DOHH2 (cell line): Measurements from ENCODE around the gene RGS7.

Experiments used
- H3F3A ChIP-seq: fragments of 200-600 bp; sonication (generic), shearing (Covaris generic); 2 replicates; pipeline ENCODE4 v1.6.0; 2016; ENCODE audit warnings: antibody characterized with exemption, mild to moderate bottlenecking; ENCODE audit not compliant: control insufficient read depth, insufficient read depth
- H3K27ac ChIP-seq: fragments of 200-600 bp; sonication (generic); 2 replicates; pipeline ENCODE4 v1.5.1; 2014; ENCODE audit warnings: low read depth, mild to moderate bottlenecking, low read length, moderate library complexity
- H3K27me3 ChIP-seq: fragments of 200-600 bp; sonication (generic); 2 replicates; pipeline ENCODE4 v1.6.1; 2014; ENCODE audit warnings: mild to moderate bottlenecking, low read length, mixed read lengths; ENCODE audit not compliant: control insufficient read depth
- H3K36me3 ChIP-seq: fragments of 200-600 bp; sonication (generic); 2 replicates; pipeline ENCODE4 v1.6.1; 2014; ENCODE audit warnings: mild to moderate bottlenecking, low read length, moderate library complexity, mixed read lengths; ENCODE audit not compliant: control insufficient read depth
- H3K4me1 ChIP-seq: fragments of 200-600 bp; sonication (generic); 2 replicates; pipeline ENCODE4 v1.6.1; 2014; ENCODE audit warnings: mild to moderate bottlenecking, low read length, mixed read lengths; ENCODE audit not compliant: control insufficient read depth
- H3K4me2 ChIP-seq: fragments of 200-600 bp; sonication (generic); 2 replicates; pipeline ENCODE4 v1.6.0; 2014; ENCODE audit warnings: mild to moderate bottlenecking, low read length, moderate library complexity
- H3K4me3 ChIP-seq: fragments of 200-600 bp; sonication (generic); 2 replicates; pipeline ENCODE4 v1.5.1; 2014; ENCODE audit warnings: mild to moderate bottlenecking, low read length, mixed read lengths
- H3K79me2 ChIP-seq: fragments of 200-600 bp; sonication (generic); 2 replicates; pipeline ENCODE4 v1.6.1; 2014; ENCODE audit warnings: mild to moderate bottlenecking, low read length, mixed read lengths; ENCODE audit not compliant: control insufficient read depth
- H3K9me2 ChIP-seq: fragments of 200-600 bp; sonication (generic); replicated peaks from 2 replicates; pipeline ENCODE4 v1.6.1; 2014; ENCODE audit warnings: mild to moderate bottlenecking, low read length, mixed read lengths; ENCODE audit not compliant: control insufficient read depth
- H3K9me3 ChIP-seq: fragments of 200-600 bp; sonication (generic); 2 replicates; pipeline ENCODE4 v1.6.1; 2014; ENCODE audit warnings: antibody characterized with exemption, low read length, mixed read lengths; ENCODE audit not compliant: control insufficient read depth, insufficient read depth
- H4K20me1 ChIP-seq: fragments of 200-600 bp; sonication (generic); 2 replicates; pipeline ENCODE4 v1.6.0; 2014; ENCODE audit warnings: low read depth, mild to moderate bottlenecking, antibody characterized with exemption, low read length, moderate library complexity; ENCODE audit not compliant: control insufficient read depth, insufficient read depth
- EZH2phosphoT487 ChIP-seq: fragments of 200-600 bp; sonication (generic); IDR thresholded peaks from 2 replicates; pipeline ENCODE4 v1.6.1; 2017; ENCODE audit warnings: borderline replicate concordance, mild to moderate bottlenecking, antibody characterized with exemption, low read length, moderate library complexity, mixed read lengths
- TF ChIP-seq, protein P1 (sequence below): fragments of 200-600 bp; sonication (generic); IDR thresholded peaks from one replicate; pipeline ENCODE4 v1.5.1; 2014; ENCODE audit warnings: antibody characterized with exemption, mild to moderate bottlenecking, low read depth, low read length; ENCODE audit not compliant: poor library complexity, severe bottlenecking

Gene RGS7

GRCh38 chr1:241140670-241141069, 216.3 kb downstream of the RGS7 start:
- Histone ChIP-seq H3K27me3 (no peaks in the 10 kb centered on the region), H3K4me1 (no peaks in the 10 kb centered on the region)
- TF ChIP-seq, protein P1, sequence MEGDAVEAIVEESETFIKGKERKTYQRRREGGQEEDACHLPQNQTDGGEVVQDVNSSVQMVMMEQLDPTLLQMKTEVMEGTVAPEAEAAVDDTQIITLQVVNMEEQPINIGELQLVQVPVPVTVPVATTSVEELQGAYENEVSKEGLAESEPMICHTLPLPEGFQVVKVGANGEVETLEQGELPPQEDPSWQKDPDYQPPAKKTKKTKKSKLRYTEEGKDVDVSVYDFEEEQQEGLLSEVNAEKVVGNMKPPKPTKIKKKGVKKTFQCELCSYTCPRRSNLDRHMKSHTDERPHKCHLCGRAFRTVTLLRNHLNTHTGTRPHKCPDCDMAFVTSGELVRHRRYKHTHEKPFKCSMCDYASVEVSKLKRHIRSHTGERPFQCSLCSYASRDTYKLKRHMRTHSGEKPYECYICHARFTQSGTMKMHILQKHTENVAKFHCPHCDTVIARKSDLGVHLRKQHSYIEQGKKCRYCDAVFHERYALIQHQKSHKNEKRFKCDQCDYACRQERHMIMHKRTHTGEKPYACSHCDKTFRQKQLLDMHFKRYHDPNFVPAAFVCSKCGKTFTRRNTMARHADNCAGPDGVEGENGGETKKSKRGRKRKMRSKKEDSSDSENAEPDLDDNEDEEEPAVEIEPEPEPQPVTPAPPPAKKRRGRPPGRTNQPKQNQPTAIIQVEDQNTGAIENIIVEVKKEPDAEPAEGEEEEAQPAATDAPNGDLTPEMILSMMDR, result no peak
- no peak for TF ChIP-seq EZH2phosphoT487

DNA sequence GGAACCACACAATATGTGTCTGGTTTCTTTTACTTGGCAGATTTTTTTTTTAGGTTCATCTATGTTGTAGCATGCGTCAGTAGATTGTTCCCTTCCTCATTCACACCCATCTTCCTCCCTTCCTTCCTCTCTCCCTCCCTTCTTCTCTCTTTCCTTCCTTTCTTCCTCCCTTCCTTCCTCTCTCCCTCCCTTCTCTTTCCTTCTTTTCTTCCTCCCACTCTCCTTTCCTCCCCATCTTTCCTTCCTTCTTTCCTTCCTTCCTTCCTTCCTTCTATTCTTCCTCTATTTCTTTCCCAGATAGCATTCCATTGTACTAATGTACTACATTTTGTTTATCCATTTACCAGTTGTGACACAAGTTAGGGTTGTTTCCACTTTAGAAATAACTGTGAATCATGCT, 218.0 kb downstream of the RGS7 start:
- no peak for TF ChIP-seq EZH2phosphoT487
- TF ChIP-seq, protein P1, result no peak
- no peak overlapping the region for H3K4me3 ChIP-seq
- H3K36me3 ChIP-seq, result no peaks in the 10 kb centered on the region
- no peaks in the 10 kb centered on the region for H3K79me2 ChIP-seq
- no peaks in the 10 kb centered on the region for H4K20me1 ChIP-seq
- no peaks in the 10 kb centered on the region for H3K27me3 ChIP-seq
- no peaks in the 10 kb centered on the region for H3F3A ChIP-seq
- no peak overlapping the region for H3K4me2 ChIP-seq
- no peaks in the 10 kb centered on the region for H3K9me2 ChIP-seq
- no peaks in the 10 kb centered on the region for H3K9me3 ChIP-seq
- no peaks in the 10 kb centered on the region for H3K4me1 ChIP-seq
- H3K27ac ChIP-seq, result no peak overlapping the region

More at GRCh38 chr1:241140670-241141069, 216.3 kb downstream of the RGS7 start:
- no peak overlapping the region for H3K27ac ChIP-seq
- no peaks in the 10 kb centered on the region for H3K9me3 ChIP-seq
- H3K79me2 ChIP-seq, result no peaks in the 10 kb centered on the region
- H3K9me2 ChIP-seq, result no peaks in the 10 kb centered on the region
- no peak overlapping the region for H3K4me2 ChIP-seq
- H4K20me1 ChIP-seq, result no peaks in the 10 kb centered on the region
- H3F3A ChIP-seq, result no peaks in the 10 kb centered on the region
- no peak overlapping the region for H3K4me3 ChIP-seq
- no peaks in the 10 kb centered on the region for H3K36me3 ChIP-seq

DNA sequence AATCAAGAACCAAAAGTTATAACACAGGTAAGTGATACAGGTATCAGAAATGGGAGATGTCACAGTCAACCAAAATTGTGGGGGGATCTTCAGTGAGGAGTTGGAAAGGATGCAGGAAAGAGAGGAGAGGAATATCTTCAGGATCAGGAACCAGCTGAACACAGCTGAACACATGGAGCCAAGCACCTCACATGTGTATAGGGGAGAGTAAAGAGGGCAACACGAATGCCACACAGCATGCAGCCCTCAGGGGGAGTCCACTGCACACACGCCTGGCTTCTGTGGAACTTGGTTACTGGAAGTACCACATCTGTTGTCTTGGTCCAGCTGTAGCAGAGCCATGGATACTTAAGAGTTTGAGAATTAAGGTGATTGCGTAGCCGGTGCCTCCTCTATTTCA, 218.8 kb downstream of the RGS7 start:
- Histone ChIP-seq H3K9me2 (no peaks in the 10 kb centered on the region), H4K20me1 (no peaks in the 10 kb centered on the region), H3K27ac (no peak overlapping the region), H3K4me3 (no peak overlapping the region), H3K36me3 (no peaks in the 10 kb centered on the region), H3K4me1 (no peaks in the 10 kb centered on the region), H3K79me2 (no peaks in the 10 kb centered on the region), H3K9me3 (no peaks in the 10 kb centered on the region), H3K4me2 (no peak overlapping the region), H3K27me3 (no peaks in the 10 kb centered on the region), H3F3A (no peaks in the 10 kb centered on the region)
- TF ChIP-seq, protein P1, result no peak
- TF ChIP-seq EZH2phosphoT487, result no peak

- H3K4me3 ChIP-seq, result no peak overlapping the region
- H3K79me2 ChIP-seq, result no peaks in the 10 kb centered on the region
- no peaks in the 10 kb centered on the region for H3K36me3 ChIP-seq
- H3K9me3 ChIP-seq, result no peaks in the 10 kb centered on the region
- H3K27ac ChIP-seq, result no peak overlapping the region
- no peaks in the 10 kb centered on the region for H3K4me1 ChIP-seq
- H4K20me1 ChIP-seq, result no peaks in the 10 kb centered on the region
- H3F3A ChIP-seq, result no peaks in the 10 kb centered on the region
- no peak overlapping the region for H3K4me2 ChIP-seq
- H3K9me2 ChIP-seq, result no peaks in the 10 kb centered on the region
- no peaks in the 10 kb centered on the region for H3K27me3 ChIP-seq
- no peak for TF ChIP-seq EZH2phosphoT487
- TF ChIP-seq, protein P1, result no peak
Measured at GRCh38 chr1:241136389-241136788, 220.6 kb downstream of the RGS7 start.
